H1 (cell line): ENCODE data around the gene OTOF.

ENCODE experiments used
- BRCA1 ChIP-seq: IDR thresholded peaks from 2 replicates; pipeline ENCODE4 v1.6.1; 2012; ENCODE audit warnings: low read depth, low read length, improper control_type of control experiment
- CBX8 ChIP-seq: fragments of 300-800, 300-1000 bp; sonication (generic); IDR thresholded peaks from 2 replicates; pipeline ENCODE4 v1.7.1; 2016; ENCODE audit warnings: low read depth, low read length, borderline replicate concordance
- CEBPB ChIP-seq: IDR thresholded peaks from 2 replicates; pipeline ENCODE4 v1.6.1; 2012; ENCODE audit warnings: low read depth, low read length
- CREB1 ChIP-seq: IDR thresholded peaks from 2 replicates; pipeline ENCODE4 v1.6.1; 2012; ENCODE audit warnings: inconsistent platforms
- GTF2F1 ChIP-seq: IDR thresholded peaks from 2 replicates; pipeline ENCODE4 v1.6.1; 2012; ENCODE audit warnings: low read depth, low read length, improper control_type of control experiment, borderline replicate concordance
- HDAC2 ChIP-seq, 2 experiments: fragments of 300-600 bp in 1 of 2; sonication (generic) in 1 of 2; IDR thresholded peaks; 2 replicates each; pipeline ENCODE4 v1.6.1; 2011 to 2012; ENCODE audit warnings: low read depth in 2 of 2, low read length in 2 of 2, mild to moderate bottlenecking in 2 of 2, moderate library complexity in 2 of 2, borderline replicate concordance in 1 of 2, inconsistent platforms in 1 of 2
- HDAC6 ChIP-seq: IDR thresholded peaks from one replicate; pipeline ENCODE4 v1.7.1; 2012; ENCODE audit warnings: low read depth, mild to moderate bottlenecking, inconsistent platforms, low read length, moderate library complexity
- KDM4A ChIP-seq: IDR thresholded peaks from one replicate; pipeline ENCODE4 v1.7.1; 2012; ENCODE audit warnings: low read depth, mild to moderate bottlenecking, moderate library complexity, low read length, inconsistent platforms; ENCODE audit not compliant: severe bottlenecking
- POLR2A ChIP-seq, 2 experiments: IDR thresholded peaks; 1 replicate in 1 of 2; 2 replicates in 1 of 2; pipeline ENCODE4 v1.6.1; 2011; ENCODE audit warnings: low read depth in 2 of 2, low read length in 2 of 2, mild to moderate bottlenecking in 2 of 2; ENCODE audit errors: control extremely low read depth in 1 of 2
- RAD21 ChIP-seq, 2 experiments: IDR thresholded peaks in 1 of 2; conservative IDR thresholded peaks in 1 of 2; 2 replicates each; pipeline ENCODE4 v1.6.1; 2011; ENCODE audit warnings: low read depth in 2 of 2, low read length in 2 of 2, improper control_type of control experiment in 1 of 2, inconsistent platforms in 1 of 2, mild to moderate bottlenecking in 1 of 2, moderate library complexity in 1 of 2
- RXRA ChIP-seq: IDR thresholded peaks from 2 replicates; pipeline ENCODE4 v1.6.1; 2011; ENCODE audit warnings: low read depth, mild to moderate bottlenecking, low read length, moderate library complexity; ENCODE audit not compliant: insufficient read depth
- SRF ChIP-seq: IDR thresholded peaks from 2 replicates; pipeline ENCODE4 v1.6.1; 2011; ENCODE audit warnings: mild to moderate bottlenecking, low read depth, low read length, moderate library complexity
- TF ChIP-seq, protein P1 (sequence below), 3 experiments: IDR thresholded peaks; 1 replicate in 2 of 3; 2 replicates in 1 of 3; pipeline versions ENCODE4 v1.5.1 to v1.6.1; 2011; ENCODE audit warnings: low read length in 3 of 3, mild to moderate bottlenecking in 3 of 3, inconsistent platforms in 2 of 3, low read depth in 1 of 3, moderate library complexity in 1 of 3; ENCODE audit not compliant: insufficient read depth in 1 of 3; ENCODE audit errors: control extremely low read depth in 1 of 3
- TF ChIP-seq, protein P2 (sequence below): IDR thresholded peaks from 2 replicates; pipeline ENCODE4 v1.6.1; 2012; ENCODE audit warnings: inconsistent platforms

DNA sequence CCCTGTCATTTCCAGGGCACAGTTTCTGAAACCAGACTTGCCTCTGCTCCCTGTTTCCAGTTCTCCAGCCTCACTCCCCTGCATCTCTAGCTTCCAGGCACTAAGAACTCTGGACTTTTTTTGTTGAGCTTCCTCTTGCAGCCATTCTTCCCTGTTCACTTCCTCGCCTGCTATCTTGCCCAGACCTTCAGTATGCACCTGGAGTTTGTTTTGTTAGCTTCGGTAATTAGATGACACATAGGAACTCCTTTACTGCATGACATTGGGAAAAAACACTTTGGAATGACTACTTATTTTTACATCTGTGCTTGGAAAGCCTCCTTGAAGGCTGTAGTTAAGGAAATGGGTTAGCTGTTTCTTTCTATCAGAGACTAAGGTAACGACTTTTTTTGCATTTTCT is 35.2 kb downstream of the OTOF start:
- TF ChIP-seq, protein P1, sequence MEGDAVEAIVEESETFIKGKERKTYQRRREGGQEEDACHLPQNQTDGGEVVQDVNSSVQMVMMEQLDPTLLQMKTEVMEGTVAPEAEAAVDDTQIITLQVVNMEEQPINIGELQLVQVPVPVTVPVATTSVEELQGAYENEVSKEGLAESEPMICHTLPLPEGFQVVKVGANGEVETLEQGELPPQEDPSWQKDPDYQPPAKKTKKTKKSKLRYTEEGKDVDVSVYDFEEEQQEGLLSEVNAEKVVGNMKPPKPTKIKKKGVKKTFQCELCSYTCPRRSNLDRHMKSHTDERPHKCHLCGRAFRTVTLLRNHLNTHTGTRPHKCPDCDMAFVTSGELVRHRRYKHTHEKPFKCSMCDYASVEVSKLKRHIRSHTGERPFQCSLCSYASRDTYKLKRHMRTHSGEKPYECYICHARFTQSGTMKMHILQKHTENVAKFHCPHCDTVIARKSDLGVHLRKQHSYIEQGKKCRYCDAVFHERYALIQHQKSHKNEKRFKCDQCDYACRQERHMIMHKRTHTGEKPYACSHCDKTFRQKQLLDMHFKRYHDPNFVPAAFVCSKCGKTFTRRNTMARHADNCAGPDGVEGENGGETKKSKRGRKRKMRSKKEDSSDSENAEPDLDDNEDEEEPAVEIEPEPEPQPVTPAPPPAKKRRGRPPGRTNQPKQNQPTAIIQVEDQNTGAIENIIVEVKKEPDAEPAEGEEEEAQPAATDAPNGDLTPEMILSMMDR (IDR thresholded peaks at IDR 0.05; ENCODE audit: control extremely low read depth in 1 of 3, insufficient read depth in 1 of 3, low read depth in 1 of 3, low read length in 3 of 3), result no peak
- TF ChIP-seq KDM4A (no peak), SRF (no peak), RAD21 (IDR thresholded peaks at IDR 0.05 in 1 of 2, conservative IDR thresholded peaks at IDR 0.05 in 1 of 2; ENCODE audit: low read depth in 2 of 2, low read length in 2 of 2) (no peak), GTF2F1 (no peak), CREB1 (no peak), HDAC6 (no peak), POLR2A (IDR thresholded peaks at IDR 0.05; ENCODE audit: control extremely low read depth in 1 of 2, low read depth in 2 of 2, low read length in 2 of 2) (no peak), HDAC2 (IDR thresholded peaks at IDR 0.05; ENCODE audit: borderline replicate concordance in 1 of 2, low read depth in 2 of 2, low read length in 2 of 2) (no peak), RXRA (no peak), BRCA1 (no peak), CEBPB (no peak), CBX8 (no peak)
- TF ChIP-seq, protein P2, sequence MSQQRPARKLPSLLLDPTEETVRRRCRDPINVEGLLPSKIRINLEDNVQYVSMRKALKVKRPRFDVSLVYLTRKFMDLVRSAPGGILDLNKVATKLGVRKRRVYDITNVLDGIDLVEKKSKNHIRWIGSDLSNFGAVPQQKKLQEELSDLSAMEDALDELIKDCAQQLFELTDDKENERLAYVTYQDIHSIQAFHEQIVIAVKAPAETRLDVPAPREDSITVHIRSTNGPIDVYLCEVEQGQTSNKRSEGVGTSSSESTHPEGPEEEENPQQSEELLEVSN, result no peak
